ENCODE measurements around the gene EPN1. TPM values are rescaled to one million over a fixed set of nuclear protein-coding genes. Genes with fewer than 3 reads are reported as not detected.

EPN1 gene
- total and polyA plus RNA-seq, 2 of the 8 experiments (the other 6 are each of a cell fraction or from before 2014, with no cell fraction given) = 49.6 to 200 TPM

DNA sequence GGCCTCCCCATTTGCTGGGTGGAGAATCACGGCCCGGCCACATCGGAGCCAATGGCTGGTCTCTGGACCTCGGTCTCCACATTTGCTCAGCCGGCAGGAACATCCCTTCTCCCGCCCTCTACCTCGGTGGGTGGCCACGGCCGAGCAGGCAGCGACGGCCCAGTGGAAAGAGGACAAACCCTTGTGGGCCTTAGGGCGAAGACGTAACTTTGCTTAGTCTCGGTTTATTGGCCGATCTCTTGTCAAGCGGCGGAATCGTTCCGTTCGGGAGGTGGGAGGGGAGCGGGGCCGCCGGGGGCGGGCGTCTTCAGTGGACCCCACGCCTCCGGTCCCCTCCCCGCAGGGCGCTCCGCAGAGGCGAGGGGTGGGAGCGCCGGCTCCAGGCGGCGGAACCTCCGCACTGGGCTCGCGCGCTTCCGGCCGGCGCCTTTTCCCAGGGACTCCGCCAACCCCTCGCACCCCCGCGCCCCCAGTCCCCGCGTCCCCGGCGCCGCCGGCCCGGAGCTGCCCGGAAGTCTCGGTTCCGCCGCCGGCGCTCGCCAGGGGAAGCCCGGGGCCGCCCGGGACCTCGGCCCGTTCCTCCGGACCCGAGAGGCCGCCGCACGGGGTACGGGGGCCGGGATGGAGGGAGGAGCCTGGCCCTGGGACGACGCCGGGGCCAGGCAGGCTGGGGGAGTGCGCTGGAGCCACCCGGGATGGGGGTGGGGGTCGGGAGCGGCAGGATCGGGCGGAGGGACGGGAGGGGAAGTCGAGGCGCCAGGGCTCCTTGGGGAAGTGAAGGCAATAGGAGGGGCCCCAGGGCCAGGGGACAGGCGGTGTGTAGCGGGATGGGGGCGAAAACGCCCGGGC, 34.2 kb upstream of the EPN1 start, which contains the start of gene ZNF580 (continued):
- TF ChIP-seq, protein P1, sequence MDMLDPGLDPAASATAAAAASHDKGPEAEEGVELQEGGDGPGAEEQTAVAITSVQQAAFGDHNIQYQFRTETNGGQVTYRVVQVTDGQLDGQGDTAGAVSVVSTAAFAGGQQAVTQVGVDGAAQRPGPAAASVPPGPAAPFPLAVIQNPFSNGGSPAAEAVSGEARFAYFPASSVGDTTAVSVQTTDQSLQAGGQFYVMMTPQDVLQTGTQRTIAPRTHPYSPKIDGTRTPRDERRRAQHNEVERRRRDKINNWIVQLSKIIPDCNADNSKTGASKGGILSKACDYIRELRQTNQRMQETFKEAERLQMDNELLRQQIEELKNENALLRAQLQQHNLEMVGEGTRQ (IDR thresholded peaks at IDR 0.05; ENCODE audit: low read length) = no peak

Data from H1 (cell line).